SH-SY5Y (cell line): Measurements from ENCODE around the gene SUPT7L.

Experiments
- GATA2 ChIP-seq: IDR thresholded peaks from 2 replicates; pipeline ENCODE4 v1.6.1; 2011; ENCODE audit warnings: mild to moderate bottlenecking, low read depth, low read length
- GATA3 ChIP-seq: IDR thresholded peaks from 2 replicates; pipeline ENCODE4 v1.6.1; 2011; ENCODE audit warnings: low read depth, mild to moderate bottlenecking, low read length, moderate library complexity

GRCh38 chr2:27622921-27623384 is 40.5 kb downstream of the SUPT7L start:
- no peak for TF ChIP-seq GATA2
- TF ChIP-seq GATA3, result no peak
